Immature natural killer cell (primary cell): ENCODE results near the gene CFAP300. TPM values are rescaled to one million over a fixed set of nuclear protein-coding genes. Genes with fewer than 3 reads are reported as not detected.

Experiments
- DNase-seq, 3 donors: peaks; one replicate each; pipeline ENCODE4 v3.0.0; 2022; ENCODE audit warnings: mixed read lengths in 1 of 3
- H3K27ac Mint-ChIP-seq, 6 donors: one replicate each; pipeline ENCODE4 v1.8.0; 2020; ENCODE audit warnings: mixed read lengths in 6 of 6, mild to moderate bottlenecking in 5 of 6, inconsistent platforms in 4 of 6, moderate library complexity in 3 of 6
- H3K27me3 Mint-ChIP-seq, 3 donors: one replicate each; pipeline ENCODE4 v1.8.0; 2020 to 2021; ENCODE audit warnings: low read depth in 3 of 3, mild to moderate bottlenecking in 3 of 3, mixed read lengths in 3 of 3, moderate library complexity in 3 of 3, inconsistent platforms in 1 of 3
- H3K36me3 Mint-ChIP-seq, 3 donors: one replicate each; pipeline ENCODE4 v1.8.0; 2020; ENCODE audit warnings: mixed read lengths in 3 of 3, inconsistent platforms in 2 of 3, mild to moderate bottlenecking in 2 of 3
- H3K4me1 Mint-ChIP-seq, 2 donors: one replicate each; pipeline ENCODE4 v1.8.0; 2020; ENCODE audit warnings: inconsistent platforms in 2 of 2, mild to moderate bottlenecking in 2 of 2, mixed read lengths in 2 of 2, moderate library complexity in 1 of 2
- H3K4me3 Mint-ChIP-seq, 5 donors: one replicate each; pipeline ENCODE4 v1.8.0; 2020; ENCODE audit warnings: mild to moderate bottlenecking in 5 of 5, mixed read lengths in 5 of 5, inconsistent platforms in 3 of 5, moderate library complexity in 3 of 5
- H3K9me3 Mint-ChIP-seq, 6 donors: one replicate each; pipeline ENCODE4 v1.8.0; 2020; ENCODE audit warnings: mild to moderate bottlenecking in 6 of 6, mixed read lengths in 6 of 6, inconsistent platforms in 4 of 6, moderate library complexity in 3 of 6
- polyA plus RNA-seq, 3 donors: library from polyadenylated mRNA; unstranded; fragments of 300-500 nt; fragmentation: Illumina TruSeq; gene quantifications; one replicate each; pipeline ENCODE4 v1.2.3, GENCODE V29; 2021

The CFAP300 gene
- polyA plus RNA-seq, 3 donors from 2014 or later: not detected

DNA sequence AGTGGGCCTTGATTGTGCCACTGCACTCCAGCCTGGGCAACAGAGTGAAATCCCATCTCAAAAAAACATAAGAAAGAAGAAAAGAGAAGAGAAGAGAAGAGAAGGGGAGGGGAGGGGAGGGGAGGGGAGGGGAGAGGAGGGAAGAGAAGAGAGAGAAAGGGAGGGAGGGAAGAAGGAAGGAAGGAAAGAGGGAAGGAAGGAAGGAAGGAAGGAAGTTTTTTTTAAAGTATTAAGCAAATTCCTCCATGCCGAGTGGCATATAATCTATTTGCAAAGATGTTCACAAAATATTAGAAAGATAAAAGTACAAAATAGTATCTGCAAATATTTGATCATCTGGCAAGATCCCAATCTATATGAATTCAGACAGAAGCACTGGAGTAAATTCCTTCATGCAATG is 10.5 kb upstream of the CFAP300 start:
- H3K4me3 Mint-ChIP-seq: no peak overlapping the region
- no peak for DNase-seq
- H3K36me3 Mint-ChIP-seq: no peaks in the 10 kb centered on the region
- H3K4me1 Mint-ChIP-seq: no peaks in the 10 kb centered on the region
- peaks cover 3 to 6% (median 5%) of the 10 kb centered on the region in 3 donors for H3K27me3 Mint-ChIP-seq
- peaks cover 0 to 4% (median 0%) of the 10 kb centered on the region in 6 donors for H3K9me3 Mint-ChIP-seq
- H3K27ac Mint-ChIP-seq: no peak overlapping the region

DNA sequence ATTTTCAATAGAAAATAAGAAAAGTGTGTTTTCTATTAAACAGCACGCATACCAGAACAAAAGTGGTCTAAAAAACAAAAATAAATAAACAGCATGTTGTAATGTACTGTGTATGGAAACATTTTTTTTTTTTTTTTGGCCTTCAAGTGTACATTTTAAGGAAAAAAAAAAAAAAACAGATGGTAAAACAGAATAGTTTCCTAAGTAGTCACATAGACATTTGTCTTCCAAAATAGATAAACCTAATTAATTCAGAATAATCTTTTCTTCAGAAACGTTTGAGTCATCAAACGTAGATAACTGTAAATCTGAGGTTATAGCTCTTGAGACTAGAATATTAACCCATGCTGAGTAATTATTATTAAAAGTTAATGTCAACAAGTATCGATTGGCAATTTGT is 396 bp upstream of the CFAP300 start:
- no peak overlapping the region for H3K4me3 Mint-ChIP-seq
- peaks cover 1 to 17% (median 4%) of the 10 kb centered on the region in 6 donors for H3K9me3 Mint-ChIP-seq
- peaks cover 0 to 3% (median 0%) of the 10 kb centered on the region in 3 donors for H3K36me3 Mint-ChIP-seq
- H3K27me3 Mint-ChIP-seq: peaks cover 11 to 27% (median 20%) of the 10 kb centered on the region in 3 donors
- peaks cover 2 to 6% of the 10 kb centered on the region in 2 donors for H3K4me1 Mint-ChIP-seq
- DNase-seq: no peak
- no peak overlapping the region for H3K27ac Mint-ChIP-seq

GRCh38 chr11:102050927-102051575 is 3.8 kb downstream of the CFAP300 start:
- Mint-ChIP-seq H3K27me3 (peaks cover 12 to 26% (median 13%) of the 10 kb centered on the region in 3 donors), H3K9me3 (peaks cover 0 to 13% (median 2%) of the 10 kb centered on the region in 6 donors), H3K36me3 (peaks cover 0 to 3% (median 0%) of the 10 kb centered on the region in 3 donors), H3K4me3 (no peak overlapping the region), H3K4me1 (peaks cover 2 to 6% of the 10 kb centered on the region in 2 donors), H3K27ac (no peak overlapping the region)
- DNase-seq: no peak

DNA sequence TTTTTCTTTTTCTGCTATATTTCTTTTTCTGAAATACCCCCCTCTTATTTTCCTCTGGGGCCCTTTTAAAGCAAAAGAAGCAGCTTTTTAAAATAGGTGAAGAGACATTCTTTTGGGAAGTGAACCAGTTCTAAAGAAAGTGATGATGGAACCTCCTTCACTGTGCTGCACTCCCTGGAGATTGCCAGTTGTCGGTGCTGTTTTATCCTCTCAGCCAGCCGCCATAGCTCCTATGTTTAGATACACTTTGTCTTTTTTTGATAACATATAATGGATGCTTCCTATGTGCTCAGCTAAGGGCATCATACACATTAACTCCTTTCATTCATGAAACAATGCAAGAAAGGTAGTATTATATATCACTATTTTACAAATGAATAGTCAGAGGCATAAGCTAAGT is 14.0 kb downstream of the CFAP300 start:
- no peak for DNase-seq
- Mint-ChIP-seq H3K27ac (no peak overlapping the region), H3K4me3 (no peak overlapping the region), H3K4me1 (no peaks in the 10 kb centered on the region), H3K9me3 (no peaks in the 10 kb centered on the region), H3K27me3 (peaks cover 0 to 11% (median 2%) of the 10 kb centered on the region in 3 donors), H3K36me3 (no peaks in the 10 kb centered on the region)

DNA sequence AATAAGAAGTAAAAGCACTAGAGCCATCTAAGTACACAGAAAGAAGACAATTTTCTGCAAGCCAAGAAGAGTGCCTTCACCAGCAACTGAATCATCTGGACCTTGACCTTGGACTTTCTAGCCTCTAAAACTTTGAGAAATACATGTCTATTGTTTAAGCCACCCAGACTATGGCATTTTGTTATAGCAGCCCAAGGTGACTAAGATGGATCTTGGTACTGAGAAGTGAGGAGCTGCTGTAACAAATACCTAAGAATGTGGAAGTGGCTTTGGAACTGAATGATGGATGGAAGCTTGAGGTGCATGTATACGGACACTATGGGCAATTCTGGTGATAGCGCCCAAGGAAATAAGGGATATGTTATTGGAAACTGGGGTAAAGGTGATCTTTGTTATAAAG is 14.9 kb downstream of the CFAP300 start:
- Mint-ChIP-seq H3K27ac (no peak overlapping the region), H3K27me3 (peaks cover 0 to 11% (median 0%) of the 10 kb centered on the region in 3 donors), H3K36me3 (no peaks in the 10 kb centered on the region), H3K4me3 (no peak overlapping the region), H3K4me1 (no peaks in the 10 kb centered on the region), H3K9me3 (no peaks in the 10 kb centered on the region)
- DNase-seq: no peak

GRCh38 chr11:102064316-102064715 is 17.1 kb downstream of the CFAP300 start:
- no peak overlapping the region for H3K4me3 Mint-ChIP-seq
- H3K4me1 Mint-ChIP-seq: no peaks in the 10 kb centered on the region
- no peak overlapping the region for H3K27ac Mint-ChIP-seq
- no peak for DNase-seq
- H3K9me3 Mint-ChIP-seq: peaks cover 0 to 2% (median 0%) of the 10 kb centered on the region in 6 donors
- no peaks in the 10 kb centered on the region for H3K36me3 Mint-ChIP-seq
- peaks cover 0 to 11% (median 0%) of the 10 kb centered on the region in 3 donors for H3K27me3 Mint-ChIP-seq

DNA sequence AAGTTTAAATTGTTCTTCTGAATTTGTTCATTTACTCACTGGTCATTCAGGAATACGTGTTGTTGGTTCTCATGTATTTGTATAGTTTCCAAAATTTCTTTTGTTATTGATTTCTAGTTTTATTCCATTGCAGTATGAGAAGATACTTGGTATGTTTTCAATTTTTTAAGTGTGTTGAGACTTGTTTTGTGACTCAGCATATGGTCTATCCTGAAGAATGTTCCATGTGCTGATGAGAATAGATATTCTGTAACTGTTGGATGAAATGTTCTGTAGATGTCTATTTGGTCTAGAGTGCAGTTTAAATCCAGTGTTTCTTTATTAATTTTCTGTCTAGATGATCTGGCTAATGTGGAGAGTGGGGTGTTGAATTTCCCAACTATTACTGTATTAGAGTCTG is 23.5 kb downstream of the CFAP300 start:
- H3K27me3 Mint-ChIP-seq: peaks cover 0 to 2% (median 2%) of the 10 kb centered on the region in 3 donors

DNA sequence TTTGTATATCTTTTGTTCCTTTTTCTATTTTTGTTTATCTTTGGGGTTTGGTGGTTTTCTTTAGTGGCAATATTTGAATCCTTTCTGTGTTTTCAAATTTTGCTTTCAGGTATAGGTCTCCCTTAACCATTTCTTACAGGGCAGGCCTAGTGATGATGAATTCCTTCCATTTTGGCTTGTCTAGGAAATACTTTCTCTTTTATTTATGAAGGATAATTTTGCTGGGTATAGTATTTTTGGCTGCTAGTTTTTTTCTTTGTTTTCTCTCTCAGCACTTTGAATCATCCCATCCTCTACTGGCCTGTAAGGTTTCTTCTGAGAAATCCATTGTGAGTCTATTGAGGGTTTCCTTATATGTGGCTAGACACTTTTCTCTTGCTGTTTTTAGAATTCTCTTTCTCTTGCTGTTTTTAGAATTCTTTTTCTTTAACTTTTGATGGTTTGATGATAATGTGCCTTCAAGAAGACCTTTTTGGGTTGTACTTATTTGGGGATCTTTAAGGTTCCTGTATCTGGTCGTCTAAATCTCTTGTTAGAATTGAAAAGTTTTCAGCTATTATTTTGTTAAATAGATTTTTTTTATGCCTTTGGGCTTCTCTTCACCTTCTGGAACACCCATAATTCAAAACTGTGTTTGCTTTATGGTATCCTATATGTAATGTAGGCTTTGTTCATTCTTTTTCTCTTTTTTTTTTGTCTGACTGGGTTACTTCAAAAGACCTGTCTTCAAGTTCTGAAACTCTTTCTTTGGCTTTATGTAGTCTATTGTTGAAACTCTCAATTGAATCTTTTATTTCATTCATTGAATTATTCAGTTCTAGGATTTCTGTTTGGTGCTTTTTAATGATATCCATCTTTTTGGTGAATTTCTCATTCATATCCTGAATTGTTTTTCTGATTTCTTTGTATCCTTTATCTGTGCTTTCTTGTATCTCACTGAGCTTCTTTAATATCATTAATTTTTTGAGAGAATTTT is 24.5 kb downstream of the CFAP300 start:
- Mint-ChIP-seq H3K27ac (no peak overlapping the region), H3K36me3 (peaks cover 0 to 12% (median 4%) of the 10 kb centered on the region in 3 donors), H3K27me3 (peaks cover 0 to 2% (median 2%) of the 10 kb centered on the region in 3 donors), H3K4me3 (no peak overlapping the region), H3K9me3 (peaks cover 9 to 35% (median 18%) of the 10 kb centered on the region in 6 donors), H3K4me1 (no peaks in the 10 kb centered on the region)
- no peak for DNase-seq

More for the DNA sequence above, 23.5 kb downstream of the CFAP300 start:
- no peak for DNase-seq
- H3K4me1 Mint-ChIP-seq: no peaks in the 10 kb centered on the region
- peaks cover 9 to 35% (median 18%) of the 10 kb centered on the region in 6 donors for H3K9me3 Mint-ChIP-seq
- H3K27ac Mint-ChIP-seq: no peak overlapping the region
- H3K4me3 Mint-ChIP-seq: no peak overlapping the region
- H3K36me3 Mint-ChIP-seq: peaks cover 0 to 12% (median 4%) of the 10 kb centered on the region in 3 donors

DNA sequence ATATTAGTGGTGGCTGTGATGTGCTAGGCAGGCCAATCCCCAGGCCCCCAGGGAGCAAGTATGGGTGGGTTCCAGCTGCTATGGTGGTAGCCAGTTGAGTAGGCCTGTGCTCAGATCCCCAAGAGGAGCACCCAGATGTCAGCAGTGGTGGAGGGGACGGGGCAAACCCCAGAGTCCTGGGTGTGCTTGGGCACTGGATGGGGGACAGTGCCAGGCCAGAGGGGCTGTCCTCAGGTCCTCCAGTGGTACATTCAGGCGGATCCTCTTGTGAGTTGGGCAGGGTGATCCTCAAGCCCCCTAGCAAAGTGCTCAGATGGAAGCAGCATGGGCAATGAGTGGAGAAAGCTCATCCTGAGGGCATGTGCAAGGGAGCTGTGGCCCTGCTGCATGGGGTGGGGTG is 26.0 kb downstream of the CFAP300 start:
- Mint-ChIP-seq H3K36me3 (peaks cover 0 to 12% (median 4%) of the 10 kb centered on the region in 3 donors), H3K27ac (no peak overlapping the region), H3K4me1 (no peaks in the 10 kb centered on the region), H3K4me3 (no peak overlapping the region), H3K27me3 (peaks cover 0 to 2% (median 2%) of the 10 kb centered on the region in 3 donors), H3K9me3 (peaks cover 9 to 35% (median 18%) of the 10 kb centered on the region in 6 donors)
- no peak for DNase-seq

- Mint-ChIP-seq H3K36me3 (no peaks in the 10 kb centered on the region), H3K27ac (no peak overlapping the region), H3K27me3 (peaks cover 0 to 2% (median 0%) of the 10 kb centered on the region in 3 donors), H3K4me1 (no peaks in the 10 kb centered on the region), H3K4me3 (no peak overlapping the region), H3K9me3 (peaks cover 0 to 3% (median 0%) of the 10 kb centered on the region in 6 donors)
- DNase-seq: no peak
These were observed 32.4 kb downstream of the CFAP300 start for GRCh38 chr11:102079625-102080024.

DNA sequence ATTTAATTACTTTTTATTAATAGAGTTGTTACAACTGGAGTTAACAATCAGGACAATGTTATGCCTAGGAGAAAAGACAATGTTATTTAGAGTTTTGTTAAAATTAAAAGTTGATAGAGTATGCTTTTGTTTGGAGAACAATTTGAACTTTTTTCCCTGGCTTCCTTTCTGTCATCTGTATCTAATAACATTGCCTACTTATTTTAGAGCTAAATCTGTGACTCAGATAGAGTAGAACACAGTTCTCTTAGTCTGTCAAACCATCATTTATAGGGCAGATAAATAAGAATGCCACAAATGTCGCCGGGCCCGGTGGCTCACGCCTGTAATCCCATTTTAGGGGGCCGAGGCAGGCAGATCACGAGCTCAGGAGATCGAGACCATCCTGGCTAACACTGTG is 34.1 kb downstream of the CFAP300 start:
- no peak for DNase-seq
- no peaks in the 10 kb centered on the region for H3K36me3 Mint-ChIP-seq
- H3K27ac Mint-ChIP-seq: no peak overlapping the region
- H3K4me3 Mint-ChIP-seq: no peak overlapping the region
- H3K4me1 Mint-ChIP-seq: no peaks in the 10 kb centered on the region
- no peaks in the 10 kb centered on the region for H3K27me3 Mint-ChIP-seq
- H3K9me3 Mint-ChIP-seq: peaks cover 0 to 2% (median 0%) of the 10 kb centered on the region in 6 donors

GRCh38 chr11:102085864-102086551 is 38.8 kb downstream of the CFAP300 start:
- DNase-seq: no peak
- no peaks in the 10 kb centered on the region for H3K4me1 Mint-ChIP-seq
- no peak overlapping the region for H3K27ac Mint-ChIP-seq
- no peaks in the 10 kb centered on the region for H3K36me3 Mint-ChIP-seq
- peaks cover 0 to 5% (median 0%) of the 10 kb centered on the region in 6 donors for H3K9me3 Mint-ChIP-seq
- peaks cover 0 to 2% (median 1%) of the 10 kb centered on the region in 3 donors for H3K27me3 Mint-ChIP-seq
- H3K4me3 Mint-ChIP-seq: no peak overlapping the region

GRCh38 chr11:102097186-102097585 is 49.9 kb downstream of the CFAP300 start:
- DNase-seq: no peak
- H3K27me3 Mint-ChIP-seq: peaks cover 0 to 2% (median under 1%) of the 10 kb centered on the region in 3 donors
- peaks cover 0 to 9% (median 0%) of the 10 kb centered on the region in 6 donors for H3K9me3 Mint-ChIP-seq
- H3K4me3 Mint-ChIP-seq: no peak overlapping the region
- H3K27ac Mint-ChIP-seq: no peak overlapping the region
- H3K36me3 Mint-ChIP-seq: no peaks in the 10 kb centered on the region
- no peaks in the 10 kb centered on the region for H3K4me1 Mint-ChIP-seq
